Astrocyte of the spinal cord (primary cell): ENCODE results near the gene GPR35.
"Not testable (repeated sequence)": the region's sequence is repeated elsewhere in the genome, so short reads cannot be mapped to it uniquely, and the experiment has no call there.

Source experiments
- DNase-seq: peaks from one replicate; pipeline ENCODE4 v3.0.0; 2011; ENCODE audit warnings: low read depth, low spot score
- H3K4me3 ChIP-seq: 2 replicates; pipeline ENCODE4 v1.5.1; 2011; ENCODE audit warnings: low read depth, mild to moderate bottlenecking, low read length, moderate library complexity
- in situ Hi-C: cut with HindIII; loops from 2 replicates; pipeline ENCODE4 v1.10.0; 2017; ENCODE audit warnings: low sequenced_read_pairs
- TF ChIP-seq, protein P1 (sequence below): IDR thresholded peaks from 2 replicates; pipeline ENCODE4 v1.5.1; 2012; ENCODE audit warnings: low read depth, mild to moderate bottlenecking, low read length, inconsistent platforms

The GPR35 gene

GRCh38 chr2:240672076-240672700, 46.9 kb downstream of the GPR35 start:
- H3K4me3 ChIP-seq = no peak overlapping the region
- TF ChIP-seq, protein P1, sequence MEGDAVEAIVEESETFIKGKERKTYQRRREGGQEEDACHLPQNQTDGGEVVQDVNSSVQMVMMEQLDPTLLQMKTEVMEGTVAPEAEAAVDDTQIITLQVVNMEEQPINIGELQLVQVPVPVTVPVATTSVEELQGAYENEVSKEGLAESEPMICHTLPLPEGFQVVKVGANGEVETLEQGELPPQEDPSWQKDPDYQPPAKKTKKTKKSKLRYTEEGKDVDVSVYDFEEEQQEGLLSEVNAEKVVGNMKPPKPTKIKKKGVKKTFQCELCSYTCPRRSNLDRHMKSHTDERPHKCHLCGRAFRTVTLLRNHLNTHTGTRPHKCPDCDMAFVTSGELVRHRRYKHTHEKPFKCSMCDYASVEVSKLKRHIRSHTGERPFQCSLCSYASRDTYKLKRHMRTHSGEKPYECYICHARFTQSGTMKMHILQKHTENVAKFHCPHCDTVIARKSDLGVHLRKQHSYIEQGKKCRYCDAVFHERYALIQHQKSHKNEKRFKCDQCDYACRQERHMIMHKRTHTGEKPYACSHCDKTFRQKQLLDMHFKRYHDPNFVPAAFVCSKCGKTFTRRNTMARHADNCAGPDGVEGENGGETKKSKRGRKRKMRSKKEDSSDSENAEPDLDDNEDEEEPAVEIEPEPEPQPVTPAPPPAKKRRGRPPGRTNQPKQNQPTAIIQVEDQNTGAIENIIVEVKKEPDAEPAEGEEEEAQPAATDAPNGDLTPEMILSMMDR = no peak
- DNase-seq = no peak
- in situ Hi-C loops = no loop called here

DNA sequence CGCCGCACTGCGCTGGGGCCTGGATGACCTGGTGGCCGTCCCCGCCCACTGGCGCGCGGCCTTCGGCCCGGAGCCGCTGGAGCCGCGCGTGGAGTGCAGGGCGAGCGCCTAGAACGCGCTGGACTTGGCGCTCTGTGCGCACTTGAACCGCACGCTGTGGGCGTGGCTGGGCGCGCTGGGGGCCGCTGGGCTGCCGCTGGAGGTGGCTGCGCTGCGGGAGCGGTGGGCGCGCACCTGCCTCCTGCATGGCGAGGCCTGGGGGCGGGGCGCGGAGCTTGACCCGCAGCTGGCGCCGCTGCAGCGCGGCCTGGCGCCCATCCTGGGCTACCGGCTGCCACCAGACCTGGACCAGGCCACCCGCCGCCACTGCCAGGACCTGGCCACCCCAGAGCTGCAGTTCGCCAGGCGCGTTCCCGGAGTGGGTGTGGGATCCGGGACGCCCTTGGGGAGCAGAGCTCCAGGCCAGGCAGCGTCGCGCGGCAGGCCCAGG, 47.5 kb downstream of the GPR35 start:
- H3K4me3 ChIP-seq = no peak overlapping the region
- TF ChIP-seq, protein P1 = no peak
- no peak for DNase-seq
- in situ Hi-C loops = no loop called here

DNA sequence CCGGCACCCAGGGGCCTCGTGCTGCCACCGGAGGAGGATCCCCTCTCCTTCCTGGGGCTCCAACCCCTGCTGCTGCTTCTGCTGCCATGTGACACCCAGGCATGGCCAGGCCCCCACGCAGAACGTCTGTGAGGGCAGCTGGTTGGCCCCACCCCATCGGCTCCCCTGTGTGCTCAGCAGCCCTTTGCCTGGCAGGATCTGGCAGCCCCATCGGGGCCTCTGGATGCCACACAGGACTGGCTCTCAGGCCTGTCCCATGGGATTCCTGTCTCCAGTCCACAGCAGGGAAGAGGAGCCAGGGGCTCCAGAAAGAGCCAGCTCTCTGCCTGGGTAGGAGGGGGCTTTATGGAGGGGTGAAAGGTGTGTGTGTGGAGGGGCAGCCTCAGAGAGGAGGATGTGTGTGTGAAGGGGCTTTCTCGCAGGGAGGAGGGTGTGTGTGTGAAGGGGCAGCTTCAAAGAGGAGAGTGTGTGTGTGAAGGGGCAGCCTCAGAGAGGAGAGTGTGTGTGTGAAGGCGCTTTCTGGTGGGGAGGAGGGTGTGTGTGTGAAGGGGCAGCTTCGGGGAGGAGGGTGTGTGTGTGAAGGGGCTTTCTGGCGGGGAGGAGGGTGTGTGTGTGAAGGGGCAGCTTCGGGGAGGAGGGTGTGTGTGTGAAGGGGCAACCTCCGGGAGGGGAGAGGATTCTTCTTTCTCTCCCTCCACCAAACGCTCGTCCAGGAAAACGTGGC, 49.3 kb downstream of the GPR35 start:
- DNase-seq, in situ Hi-C loops, H3K4me3 ChIP-seq: not testable (repeated sequence)

DNA sequence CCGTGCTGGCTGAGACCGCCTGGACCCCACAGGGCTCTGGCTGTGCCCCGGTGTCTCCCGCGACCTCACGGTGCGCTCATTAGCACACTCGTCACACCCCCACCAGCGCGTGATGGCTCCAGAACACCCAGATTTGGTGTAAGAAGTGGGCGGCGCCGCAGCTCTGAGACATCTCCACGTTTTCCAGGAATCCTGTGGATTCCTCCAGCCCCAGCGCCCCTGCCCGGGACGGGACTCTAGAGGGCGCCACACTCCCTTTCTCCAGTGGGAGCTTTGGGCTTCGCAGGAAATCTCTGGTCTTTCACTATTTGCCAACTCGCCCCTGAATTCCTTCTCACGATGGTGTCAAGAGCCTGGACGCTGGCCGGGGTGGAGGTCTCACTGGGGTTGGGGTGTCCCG, 50.1 kb downstream of the GPR35 start:
- in situ Hi-C loops, DNase-seq, H3K4me3 ChIP-seq: not testable (repeated sequence)

DNA sequence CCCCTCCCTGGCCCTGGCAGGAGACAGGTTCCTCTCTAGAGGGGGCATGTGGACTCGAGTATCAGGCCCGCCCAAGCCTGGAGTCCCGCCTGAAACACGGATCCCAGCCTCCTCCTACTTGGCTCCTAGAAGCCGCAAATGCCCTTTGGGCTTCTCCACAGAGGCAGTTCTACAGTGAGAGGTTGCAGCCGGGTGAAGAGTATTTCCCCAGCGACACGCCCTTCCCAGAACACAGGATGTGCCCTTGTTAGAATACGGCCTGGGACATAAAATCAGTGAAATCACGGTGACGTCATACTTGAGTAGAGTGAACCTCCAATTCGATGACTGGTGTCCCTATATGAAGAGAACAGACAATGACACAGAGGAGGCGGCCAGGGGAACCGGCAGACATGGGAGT, 52.8 kb downstream of the GPR35 start:
- in situ Hi-C loops, H3K4me3 ChIP-seq, DNase-seq: not testable (repeated sequence)

GRCh38 chr2:240678909-240679308, 53.6 kb downstream of the GPR35 start:
- in situ Hi-C loops, H3K4me3 ChIP-seq, DNase-seq: not testable (repeated sequence)

GRCh38 chr2:240680185-240680584, 54.9 kb downstream of the GPR35 start:
- in situ Hi-C loops, H3K4me3 ChIP-seq, DNase-seq: not testable (repeated sequence)
